Right forelimb (tissue), 1 donor: ENCODE measurements around the gene B4GALT5.

Source experiments
- DNase-seq: peaks from one replicate; pipeline ENCODE4 v3.0.0-alpha.2; 2018

The B4GALT5 gene

DNA sequence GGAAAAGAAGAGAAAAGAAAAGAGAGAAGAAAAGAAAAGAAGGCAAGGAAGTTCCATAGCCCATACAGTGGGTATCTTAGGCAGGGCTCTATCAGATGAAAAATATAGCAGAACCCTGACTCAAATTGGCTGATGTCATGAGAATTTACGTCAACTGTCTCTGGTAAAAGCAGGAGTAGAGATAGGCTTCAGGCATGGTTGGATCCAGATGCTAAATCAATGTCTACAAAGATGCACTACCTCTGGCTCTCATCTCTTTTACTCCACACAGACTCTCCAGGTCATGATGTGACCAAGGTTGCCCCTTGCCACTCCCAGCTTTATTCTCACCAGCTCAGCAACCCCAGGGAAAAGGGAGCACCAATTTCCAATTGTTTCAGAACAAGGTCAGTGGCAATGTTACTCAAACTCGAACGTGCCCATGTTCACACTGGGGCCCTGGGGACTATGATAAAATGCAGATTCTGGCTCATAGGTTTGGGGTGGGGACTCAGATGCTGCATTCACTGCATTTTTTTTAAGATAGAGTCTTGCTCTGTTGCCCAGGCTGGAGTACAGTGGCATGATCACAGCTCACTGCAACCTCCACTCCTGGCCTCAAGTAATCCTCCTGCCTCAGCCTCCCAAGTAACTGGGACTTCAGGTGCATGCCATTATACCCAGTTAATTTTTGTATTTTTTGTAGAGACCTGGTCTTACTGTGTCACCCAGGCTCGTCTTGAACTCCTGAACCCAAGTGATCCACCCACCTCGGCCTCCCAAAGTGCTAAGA lies 112.3 kb downstream of the B4GALT5 start:
- no peak for DNase-seq

DNA sequence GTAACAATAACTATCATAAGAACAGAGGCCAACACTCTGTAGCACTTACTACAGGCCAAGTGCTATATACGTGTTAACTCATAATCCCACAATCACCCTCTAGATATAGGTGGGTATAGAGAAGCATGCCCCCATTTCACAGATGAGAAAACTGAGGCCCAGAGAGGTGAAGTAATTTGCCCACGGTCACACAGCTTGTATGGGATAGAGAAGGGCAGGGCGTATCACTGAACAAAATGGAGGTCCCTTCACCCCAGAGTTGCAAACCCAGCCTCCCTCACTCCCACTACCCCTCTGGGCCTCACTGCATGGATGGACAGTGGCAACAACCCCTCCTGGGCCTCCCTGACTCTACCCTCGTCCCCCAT lies 113.9 kb downstream of the B4GALT5 start:
- DNase-seq: no peak

DNA sequence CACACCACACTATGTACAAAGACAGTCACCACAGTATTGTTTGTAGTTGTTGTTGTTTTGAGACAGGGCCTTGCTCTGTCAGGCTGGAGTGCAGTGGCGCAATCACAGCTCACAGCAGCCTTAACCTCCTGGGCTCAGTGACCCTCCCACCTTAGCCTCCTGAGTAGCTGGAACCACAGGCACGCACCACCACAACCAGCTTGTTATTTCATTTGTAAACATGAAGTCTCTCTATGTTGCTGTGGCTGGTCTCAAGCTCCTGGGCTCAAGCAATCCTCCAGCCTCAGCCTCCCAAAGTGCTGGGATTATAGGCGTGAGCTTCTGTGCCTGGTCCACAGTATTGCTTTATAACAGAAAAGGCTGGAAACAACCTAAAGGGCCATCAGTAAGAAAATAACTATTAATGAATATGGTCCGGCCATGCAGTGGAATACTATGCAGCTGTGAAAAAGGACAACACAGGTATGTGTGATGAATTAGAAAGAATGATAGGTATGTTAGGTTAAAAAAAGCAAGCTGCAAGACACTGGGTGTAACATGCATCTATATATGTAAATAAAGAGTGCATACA lies 115.8 kb downstream of the B4GALT5 start:
- no peak for DNase-seq

DNA sequence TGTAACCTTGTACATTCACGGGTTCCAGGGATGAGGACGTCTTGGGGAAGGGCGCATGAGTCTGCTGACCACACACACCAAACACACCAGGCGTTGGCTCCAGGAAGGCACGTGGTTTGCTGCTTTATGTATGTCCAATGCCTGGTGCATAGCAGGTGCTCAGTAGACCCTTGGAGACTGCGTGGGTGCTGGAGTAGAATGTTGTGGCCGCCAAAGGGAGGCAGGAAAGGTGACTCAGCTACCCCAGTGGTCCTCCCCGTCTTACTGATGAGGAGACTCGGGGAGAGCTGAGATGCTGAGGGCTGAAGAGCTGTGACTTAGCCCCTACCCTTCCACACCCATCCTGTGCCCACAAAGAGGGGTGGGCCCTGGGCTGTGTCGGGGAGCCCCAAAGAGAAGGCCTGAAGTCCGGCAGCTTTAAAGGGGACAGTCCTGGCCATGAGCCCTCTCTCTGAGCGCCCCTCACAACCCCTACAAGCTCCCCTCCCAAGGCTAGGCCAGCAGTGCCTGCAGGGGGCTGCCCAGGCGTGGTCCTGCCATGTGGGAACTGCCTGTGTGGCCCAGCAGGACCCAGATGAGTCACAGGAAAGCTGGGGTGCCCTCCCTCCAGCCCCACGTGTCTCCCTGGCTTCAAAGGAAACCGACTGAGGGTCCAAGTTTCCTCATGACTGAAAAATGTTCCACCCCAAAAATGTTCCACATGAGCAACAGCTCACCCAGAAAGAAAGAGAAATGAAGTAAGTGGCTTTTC lies 117.7 kb downstream of the B4GALT5 start:
- no peak for DNase-seq

DNA sequence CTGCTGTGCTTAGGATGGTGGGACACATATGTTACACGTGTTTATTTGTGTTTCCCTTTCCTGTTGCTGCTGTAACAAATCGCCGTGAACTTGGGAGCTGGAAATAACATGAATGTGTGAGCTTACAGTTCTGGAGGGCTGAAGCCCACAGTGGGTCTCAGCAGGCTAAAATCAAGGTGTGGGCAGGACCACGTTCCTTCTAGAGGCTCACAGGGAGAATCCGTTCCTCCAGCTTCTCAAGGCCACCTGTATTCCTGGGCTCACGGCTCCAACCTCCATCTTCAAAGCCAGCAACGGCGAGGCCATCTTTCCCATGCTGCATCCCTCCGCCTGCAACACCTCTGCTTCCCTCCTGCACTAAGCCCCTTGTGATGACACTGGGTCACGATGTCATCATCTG lies 118.3 kb downstream of the B4GALT5 start:
- no peak for DNase-seq

DNA sequence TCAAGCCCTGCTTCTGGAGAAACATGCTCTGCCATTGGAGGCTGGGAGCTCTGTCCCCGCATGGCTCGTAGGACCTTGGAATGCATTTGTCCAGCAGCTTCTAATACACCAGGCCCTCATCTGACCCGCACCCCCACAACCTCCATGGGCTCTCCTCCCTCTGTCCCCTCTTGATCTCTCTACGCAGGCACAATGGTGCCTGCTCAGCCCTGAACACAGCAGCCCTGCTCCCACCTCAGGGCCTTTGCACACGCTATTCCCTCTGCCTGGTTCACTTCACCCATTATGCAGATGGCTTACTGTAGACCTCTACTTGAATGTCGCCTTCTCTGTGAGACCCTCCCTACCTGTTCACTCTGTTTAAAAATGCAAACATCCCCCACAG lies 118.8 kb downstream of the B4GALT5 start:
- no peak for DNase-seq

DNA sequence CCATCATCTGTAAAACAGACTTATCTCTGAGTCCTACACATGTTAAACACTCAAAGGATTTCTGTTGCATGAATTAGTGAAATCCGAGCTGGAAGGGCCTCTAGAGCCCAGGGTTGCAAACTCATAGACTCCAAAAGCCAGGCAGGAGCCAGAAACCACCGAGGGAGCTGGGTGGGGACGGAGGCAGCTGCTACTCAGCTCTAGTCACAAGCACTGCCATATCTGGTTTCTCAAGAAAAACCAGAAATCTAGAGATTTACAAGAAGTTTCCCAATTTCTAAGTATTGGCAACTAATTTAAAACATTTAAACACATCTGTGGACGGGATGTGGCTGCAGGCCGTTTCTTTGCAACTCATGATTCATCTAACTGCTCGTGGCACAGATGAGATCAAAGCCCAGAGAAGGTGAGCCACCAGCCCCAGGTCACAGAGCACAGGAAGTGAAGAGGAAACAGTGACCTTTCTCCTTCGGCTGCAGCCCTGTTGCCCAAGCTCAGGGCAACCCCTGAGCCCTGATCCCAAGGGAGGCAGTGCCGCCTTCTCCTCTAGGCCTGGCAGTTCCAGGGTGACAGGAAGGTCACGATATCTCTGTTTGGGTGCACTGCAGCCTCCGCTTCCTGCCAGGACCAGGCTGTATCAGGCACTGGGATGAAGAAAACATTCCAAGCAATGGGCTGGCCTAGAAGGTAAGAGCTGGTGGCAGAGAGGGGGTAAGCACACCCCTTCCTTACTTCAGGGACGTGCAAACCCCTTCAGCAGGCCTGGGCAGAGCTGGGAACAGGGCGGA lies 119.3 kb downstream of the B4GALT5 start:
- peak; percentile 72 for DNase-seq

DNA sequence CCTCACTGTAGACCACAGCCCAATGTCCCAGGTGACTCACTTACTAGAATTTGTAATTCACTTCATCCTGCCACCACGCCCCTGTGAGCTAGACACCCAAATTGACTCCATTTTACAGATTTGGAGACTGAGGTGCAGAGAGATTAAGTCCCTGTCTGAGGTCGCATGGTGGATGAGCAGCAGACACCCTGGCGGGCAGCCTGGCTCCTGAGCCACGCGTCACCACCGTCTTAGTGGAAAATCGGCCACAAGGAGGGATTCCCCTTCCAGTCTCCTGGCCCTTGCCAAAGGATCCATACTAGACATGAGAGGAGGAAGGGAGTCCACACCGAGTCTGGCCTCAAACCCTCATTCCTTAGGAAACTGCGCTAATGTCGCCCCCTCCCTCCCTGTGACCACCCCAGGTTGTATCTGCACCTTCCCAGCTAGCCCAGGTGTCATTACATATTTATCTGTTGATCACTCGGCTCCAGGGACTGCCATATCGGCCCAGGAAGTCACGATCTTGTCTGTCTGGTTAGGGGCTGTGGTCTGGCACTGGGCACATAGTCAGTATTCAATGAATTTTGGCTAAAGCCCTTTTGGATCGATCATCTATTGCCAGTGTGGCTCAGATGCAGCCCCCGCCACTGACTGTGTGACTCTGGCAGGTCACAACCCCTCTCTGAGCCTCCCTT lies 120.1 kb downstream of the B4GALT5 start:
- no peak for DNase-seq

DNA sequence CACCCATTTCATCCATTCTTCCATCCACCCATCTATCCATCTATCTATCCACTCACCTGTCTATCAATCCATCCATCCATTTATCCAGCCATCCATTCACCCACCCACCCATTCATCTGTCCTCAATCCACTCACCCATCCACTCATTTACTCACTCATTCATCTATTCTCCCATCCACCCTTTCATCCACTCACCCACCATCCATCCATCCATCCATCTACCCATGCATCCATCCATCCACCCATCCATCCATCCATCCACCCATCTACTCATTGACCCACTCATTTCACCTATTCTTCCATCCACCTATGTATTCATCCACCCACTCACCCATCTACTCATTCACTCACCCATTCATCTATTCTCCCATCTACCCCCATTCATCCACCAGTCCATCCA lies 121.6 kb downstream of the B4GALT5 start:
- no peak for DNase-seq

DNA sequence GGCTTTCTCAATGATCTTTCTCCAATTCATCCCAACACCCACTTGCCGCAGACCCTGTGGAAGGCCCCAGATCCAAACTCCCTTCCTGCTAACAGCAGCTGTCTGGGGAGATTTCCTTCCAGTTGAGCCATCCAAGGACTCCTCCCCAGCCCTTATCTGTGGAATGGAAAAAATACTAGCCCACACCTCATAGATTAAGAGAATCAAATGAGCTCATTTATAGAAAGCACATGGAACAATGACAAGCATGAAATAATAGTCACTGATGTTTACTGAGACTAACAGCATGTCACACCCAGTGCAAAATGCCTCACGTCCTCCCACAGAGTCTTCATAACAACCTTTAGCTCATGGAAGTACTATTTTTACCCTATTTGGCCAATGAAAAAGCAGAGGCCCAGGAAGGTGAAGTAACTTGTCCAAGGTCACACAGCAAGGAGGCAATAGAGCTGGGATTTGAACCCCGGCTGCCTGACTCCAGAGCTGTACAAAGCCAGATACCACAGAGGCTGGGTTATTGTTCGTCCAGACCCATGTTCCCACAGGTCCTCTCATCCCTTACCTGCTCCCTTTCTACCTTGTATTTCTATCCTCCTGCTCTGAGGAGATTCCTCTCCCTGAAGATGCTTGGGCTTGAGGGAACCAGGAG lies 122.3 kb downstream of the B4GALT5 start:
- DNase-seq: no peak

DNA sequence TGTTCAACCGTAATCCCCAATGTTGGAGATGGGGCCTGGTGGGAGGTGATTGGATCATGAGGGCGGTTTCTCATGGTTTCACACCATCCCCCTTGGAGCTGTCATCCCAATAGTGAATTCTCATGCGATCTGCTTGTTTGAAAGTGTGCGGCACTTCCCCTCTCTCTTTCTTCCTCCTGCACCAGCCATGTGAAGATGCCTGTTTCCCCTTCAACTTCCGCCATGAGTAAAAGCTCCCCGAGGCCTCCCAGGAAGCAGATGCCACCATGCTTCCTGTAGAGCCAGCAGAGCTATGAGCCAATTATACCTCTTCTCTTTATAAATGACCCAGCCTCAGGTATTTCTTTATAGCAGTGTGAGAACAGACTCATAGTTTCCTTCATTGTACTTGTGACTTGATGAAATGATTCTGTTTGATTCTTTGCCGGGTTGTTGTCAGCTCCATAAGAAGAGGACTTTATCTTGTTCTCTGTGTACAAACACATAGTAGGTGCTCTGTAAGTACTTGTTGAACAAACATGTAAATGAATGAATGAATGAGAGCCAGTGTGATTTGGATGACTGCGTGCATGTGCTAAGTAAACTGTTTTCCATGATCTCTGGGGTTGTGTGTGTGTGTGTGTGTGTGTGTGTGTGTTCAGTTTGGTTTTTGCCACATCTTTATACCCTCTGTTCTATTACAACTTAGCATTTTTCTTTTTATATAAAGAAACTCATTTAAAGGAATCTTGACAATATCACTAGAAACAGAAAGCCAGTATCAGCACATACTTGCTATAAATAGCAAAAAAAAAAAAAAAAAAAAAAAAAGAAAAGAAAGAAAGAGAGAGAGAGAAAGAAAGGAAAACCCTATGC lies 123.3 kb downstream of the B4GALT5 start:
- DNase-seq: no peak

DNA sequence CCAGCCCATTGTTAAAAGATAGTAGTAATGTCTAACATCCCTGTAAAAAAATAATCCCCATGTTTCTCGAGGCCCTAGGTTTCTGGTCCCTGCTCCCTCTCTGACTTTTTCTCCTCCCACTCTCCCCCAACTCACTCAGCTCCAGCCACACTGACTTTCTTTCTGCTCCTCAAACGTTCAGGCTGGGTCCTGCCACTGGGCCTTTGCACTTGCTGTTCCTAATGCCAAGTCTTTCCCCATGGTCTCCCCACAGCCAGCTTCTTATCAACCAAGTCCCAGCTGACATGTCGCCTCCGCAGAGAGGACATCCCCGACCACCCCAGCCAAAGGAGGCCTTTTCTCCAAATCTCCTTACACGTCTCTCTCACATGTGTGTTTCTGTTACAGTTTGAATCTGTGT lies 123.9 kb downstream of the B4GALT5 start:
- DNase-seq: no peak

DNA sequence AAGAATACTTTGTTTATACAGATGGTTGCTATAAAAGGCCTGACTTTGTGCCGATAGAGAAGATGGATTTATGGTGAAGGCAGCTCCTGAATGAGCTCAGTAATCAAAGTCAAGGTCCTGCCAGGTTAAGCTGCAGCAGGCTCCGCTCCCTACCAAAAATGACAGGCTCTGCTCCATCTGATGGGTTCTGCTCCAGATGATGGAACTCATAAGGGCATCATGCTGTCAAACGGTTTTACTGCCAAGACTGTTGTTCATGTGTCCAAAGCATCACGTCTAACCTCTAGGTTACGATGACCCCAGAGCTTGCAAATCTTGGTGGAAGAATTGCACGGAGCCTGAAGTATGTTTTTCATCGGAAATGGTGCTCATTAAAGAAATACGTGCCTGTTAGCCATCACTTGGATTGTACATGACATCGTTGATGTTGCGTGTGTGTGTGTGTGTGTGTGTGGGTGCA lies 126.5 kb downstream of the B4GALT5 start:
- no peak for DNase-seq

DNA sequence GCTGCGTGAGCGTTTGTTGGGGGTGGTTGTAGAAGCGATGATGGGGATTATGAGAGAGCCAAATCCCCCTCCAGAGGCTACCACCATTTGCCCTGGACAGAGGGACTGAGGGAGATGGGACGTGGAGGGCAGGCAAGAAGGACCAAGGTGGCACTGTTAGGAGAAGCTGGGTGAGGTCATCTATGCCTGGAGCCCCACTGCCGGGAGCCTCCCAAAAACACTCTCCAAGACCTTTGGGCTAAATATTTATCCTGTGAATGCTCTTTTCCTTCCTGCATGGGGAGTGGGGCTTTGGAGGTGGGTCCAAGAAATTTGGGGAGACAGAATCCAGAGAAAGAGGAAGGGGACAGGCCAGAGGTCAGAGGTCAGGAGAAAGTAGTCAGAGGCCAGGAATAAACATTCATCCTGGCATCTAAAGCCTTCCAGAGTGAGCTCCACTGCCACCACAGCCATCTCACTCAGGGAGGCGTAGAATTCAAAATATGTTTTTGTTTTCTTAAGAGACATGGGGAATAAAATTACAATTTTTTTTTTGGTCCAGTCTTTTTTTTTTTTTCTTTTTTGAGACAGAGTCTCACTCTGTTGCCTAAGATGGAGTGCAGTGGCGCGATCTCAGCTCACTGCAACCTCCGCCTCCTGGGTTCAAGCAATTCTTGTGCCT lies 128.0 kb downstream of the B4GALT5 start:
- no peak for DNase-seq

DNA sequence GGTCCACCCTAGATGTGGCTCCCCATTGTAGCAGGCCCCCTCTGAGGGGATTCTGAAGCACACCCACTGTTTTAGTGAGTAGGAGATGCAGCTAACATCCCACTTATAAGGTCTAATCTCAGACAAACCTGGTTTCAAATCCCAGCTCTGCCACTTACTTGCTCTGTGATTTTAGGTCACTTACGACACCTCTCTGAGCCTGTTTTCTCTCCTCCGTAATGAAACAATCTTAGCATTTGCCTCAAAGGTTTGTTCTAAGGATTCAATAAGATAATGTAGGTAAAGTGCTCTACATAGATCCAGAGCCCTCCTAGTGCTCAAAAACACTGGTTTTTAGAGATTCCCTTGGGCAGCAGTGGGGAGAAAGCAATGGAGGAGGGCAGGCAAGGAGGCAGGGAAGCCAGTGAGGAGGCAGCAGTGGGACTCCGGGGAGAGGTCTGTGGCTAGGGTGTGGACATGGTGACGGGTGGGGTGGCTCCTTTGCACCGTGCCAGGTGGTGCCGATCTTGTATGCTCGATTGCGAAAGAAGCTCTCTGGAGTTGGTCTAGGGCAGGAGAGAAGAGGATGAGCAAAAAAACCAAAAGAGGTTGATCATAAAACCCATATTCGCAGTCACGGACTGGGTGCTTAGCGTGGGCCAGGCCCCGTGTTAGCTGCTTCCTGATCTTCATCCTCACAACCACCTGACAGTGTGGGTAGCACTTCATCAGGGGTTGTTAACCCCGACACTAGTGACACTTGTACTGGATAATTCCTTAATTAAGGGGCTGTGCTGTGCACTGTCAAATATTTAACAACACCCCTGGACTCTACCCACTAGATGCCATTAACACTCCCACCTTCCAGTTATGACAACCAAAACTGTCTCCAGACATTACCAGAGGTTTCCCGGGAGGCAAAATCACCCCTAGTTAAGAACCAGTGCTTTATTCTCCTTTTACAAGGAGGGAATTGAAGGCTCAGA lies 129.0 kb downstream of the B4GALT5 start:
- DNase-seq: no peak

DNA sequence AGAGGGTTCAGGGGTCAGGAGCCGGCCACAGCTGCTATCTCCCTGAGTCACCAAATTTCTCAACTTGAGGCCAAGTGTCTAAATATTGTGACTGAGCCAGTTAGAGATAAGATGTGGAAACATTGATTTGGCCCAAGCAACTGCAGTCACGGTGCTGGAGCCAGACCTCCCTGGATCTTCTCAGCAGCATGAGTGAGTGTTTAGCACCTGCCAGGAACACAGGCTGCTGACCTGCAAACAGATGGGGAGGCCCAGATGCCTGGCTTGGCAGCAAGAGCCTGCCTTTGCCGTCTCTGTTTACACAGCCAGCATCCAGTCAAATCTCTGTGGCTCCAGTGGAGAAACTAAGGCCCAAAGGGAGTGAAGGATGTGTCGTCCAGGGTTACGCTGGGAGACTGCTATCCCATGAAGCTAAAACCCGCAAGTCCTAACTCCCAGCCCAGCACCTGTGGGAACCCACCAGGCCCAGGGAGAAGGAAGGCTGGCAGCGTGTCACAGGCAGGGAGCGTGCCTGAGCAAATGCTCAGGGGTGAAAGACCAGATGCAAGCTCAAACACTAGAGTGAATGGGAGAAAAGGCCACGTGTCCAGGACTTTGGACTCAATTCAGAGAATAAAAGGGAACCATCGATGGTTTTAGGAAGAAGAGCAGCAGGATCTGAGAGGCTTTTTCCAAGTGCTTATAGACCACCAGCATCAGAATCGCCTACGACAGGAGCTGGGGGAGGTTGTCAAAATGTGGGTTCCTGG lies 129.8 kb downstream of the B4GALT5 start:
- peak; percentile 81 for DNase-seq

DNA sequence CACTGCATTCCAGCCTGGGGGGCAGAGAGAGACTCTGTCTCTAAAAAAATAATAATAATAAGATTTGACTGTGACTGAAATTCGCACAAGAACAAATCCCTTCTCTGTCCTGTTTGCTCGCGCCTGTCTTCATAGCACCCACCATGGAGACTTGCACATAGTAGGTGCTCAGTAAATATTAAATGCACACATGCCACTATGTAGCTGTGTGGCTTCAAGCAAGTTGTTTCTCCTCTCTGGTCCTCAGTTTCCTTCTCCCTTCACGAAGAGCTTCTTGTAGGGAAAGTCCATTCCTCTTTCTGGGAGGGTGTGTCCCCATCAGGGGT lies 130.4 kb downstream of the B4GALT5 start:
- DNase-seq: no peak
